ENCODE data around the gene DVL2. TPM values are rescaled to one million over a fixed set of nuclear protein-coding genes. Genes with fewer than 3 reads are reported as not detected.
A peak's percentile ranks its signal among the peaks of the same experiment; 100 is the strongest.
"Not testable (repeated sequence)": the region's sequence is repeated elsewhere in the genome, so short reads cannot be mapped to it uniquely, and the experiment has no call there.

The DVL2 gene
- polyA plus RNA-seq, 1 experiment = 5.1 TPM

- H3K9me3 ChIP-seq (ENCODE audit: control insufficient read depth, insufficient read depth, low read length) = no peaks in the 10 kb centered on the region
- H3K27ac ChIP-seq (ENCODE audit: low read depth, low read length) = no peak overlapping the region
- H3K4me3 ChIP-seq (ENCODE audit: low read depth, low read length) = no peak overlapping the region
- no peak for DNase-seq (ENCODE audit: low read depth, low spot score)
- H3K27me3 ChIP-seq (ENCODE audit: control insufficient read depth, insufficient read depth, low read length) = no peaks in the 10 kb centered on the region
- POLR2A ChIA-PET = no interaction called here
- TF ChIP-seq CTCF (IDR thresholded peaks at IDR 0.05; ENCODE audit: low read depth, low read length) = no peak
- CTCF ChIA-PET = interaction anchor here (0.6 to 1.0 kb wide), 3 partner anchors 138 to 1227 kb away, joined by 4 to 5 read pairs (median 4); no protein-coding TSS in a partner anchor
These were observed 50.8 kb downstream of the DVL2 start for GRCh38 chr17:7183433-7184090.

- POLR2A ChIA-PET; H3K27me3 ChIP-seq (ENCODE audit: control insufficient read depth, insufficient read depth, low read length); H3K27ac ChIP-seq (ENCODE audit: low read depth, low read length); H3K9me3 ChIP-seq (ENCODE audit: control insufficient read depth, insufficient read depth, low read length); DNase-seq (ENCODE audit: low read depth, low spot score); H3K4me3 ChIP-seq (ENCODE audit: low read depth, low read length): not testable (repeated sequence)
- CTCF ChIA-PET = interaction anchor here (1.0 kb wide), 1 partner anchor 136 kb away, joined by 3 read pairs; no protein-coding TSS in a partner anchor
These were observed 52.2 kb downstream of the DVL2 start for GRCh38 chr17:7182101-7182500.

- TF ChIP-seq CTCF (IDR thresholded peaks at IDR 0.05; ENCODE audit: low read depth, low read length) = no peak
- no peak for DNase-seq (ENCODE audit: low read depth, low spot score)
- no peak within 1 kb of the TSS for H3K27ac ChIP-seq (ENCODE audit: low read depth, low read length)
- peak within 1 kb of the TSS; percentile 70 for H3K4me3 ChIP-seq (ENCODE audit: low read depth, low read length)
- no peaks in the 10 kb centered on the region for H3K27me3 ChIP-seq (ENCODE audit: control insufficient read depth, insufficient read depth, low read length)
- CTCF ChIA-PET = interaction anchor here (1.3 kb wide), 1 partner anchor 44 kb away, joined by 5 read pairs; no protein-coding TSS in a partner anchor
- POLR2A ChIA-PET = no interaction called here
- no peaks in the 10 kb centered on the region for H3K9me3 ChIP-seq (ENCODE audit: control insufficient read depth, insufficient read depth, low read length)
These were observed 54.7 kb downstream of the DVL2 start, which contains the start of gene ASGR1 for GRCh38 chr17:7179317-7180254. Gene ASGR1 (minus strand): TSS chr17:7179370. CDS start chr17:7178563, 807 bp downstream.

GRCh38 chr17:7178973-7179316, 55.4 kb downstream of the DVL2 start:
- DNase-seq (ENCODE audit: low read depth, low spot score) = no peak
- TF ChIP-seq CTCF (IDR thresholded peaks at IDR 0.05; ENCODE audit: low read depth, low read length) = no peak
- no peak overlapping the region for H3K27ac ChIP-seq (ENCODE audit: low read depth, low read length)
- H3K27me3 ChIP-seq (ENCODE audit: control insufficient read depth, insufficient read depth, low read length) = no peaks in the 10 kb centered on the region
- no peak overlapping the region for H3K4me3 ChIP-seq (ENCODE audit: low read depth, low read length)
- H3K9me3 ChIP-seq (ENCODE audit: control insufficient read depth, insufficient read depth, low read length) = peaks cover 4% of the 10 kb centered on the region; the same call in 1 of the 2 replicates
- CTCF ChIA-PET = interaction anchor here (0.9 to 2.1 kb wide), 2 partner anchors 42 to 128 kb away, joined by 3 to 11 read pairs; no protein-coding TSS in a partner anchor
- POLR2A ChIA-PET = no interaction called here

- DNase-seq (ENCODE audit: low read depth, low spot score) = no peak
These were observed 56.3 kb downstream of the DVL2 start for GRCh38 chr17:7177954-7178477.

More at GRCh38 chr17:7177954-7178477, 56.3 kb downstream of the DVL2 start:
- TF ChIP-seq CTCF (IDR thresholded peaks at IDR 0.05; ENCODE audit: low read depth, low read length) = no peak
- POLR2A ChIA-PET = interaction anchor here (0.6 kb wide), 1 partner anchor 20 kb away, joined by 8 read pairs; no protein-coding TSS in a partner anchor
- no peak overlapping the region for H3K27ac ChIP-seq (ENCODE audit: low read depth, low read length)
- H3K9me3 ChIP-seq (ENCODE audit: control insufficient read depth, insufficient read depth, low read length) = peaks cover 9% of the 10 kb centered on the region; the same call in 1 of the 2 replicates
- CTCF ChIA-PET = interaction anchor here (0.5 to 2.4 kb wide), 21 partner anchors 8 to 157 kb away, joined by 3 to 36 read pairs (median 4); no protein-coding TSS in a partner anchor
- H3K27me3 ChIP-seq (ENCODE audit: control insufficient read depth, insufficient read depth, low read length) = no peaks in the 10 kb centered on the region
- peak overlapping the region; percentile 70 for H3K4me3 ChIP-seq (ENCODE audit: low read depth, low read length)

Data from AG04450 (cell line).